HepG2 (cell line): Measurements from ENCODE around the gene ZNRD2. TPM values are rescaled to one million over a fixed set of nuclear protein-coding genes. Genes with fewer than 3 reads are reported as not detected.

Experiments used
- AHDC1 ChIP-seq: sonication (generic); formaldehyde crosslinking; IDR thresholded peaks from 2 replicates; pipeline ENCODE4 v1.5.1; 2020; ENCODE audit warnings: mild to moderate bottlenecking, missing genetic modification reagents, borderline replicate concordance
- CEBPG ChIP-seq: IDR thresholded peaks from 2 replicates; pipeline ENCODE4 v1.6.1; 2016
- CSRNP2 ChIP-seq: sonication (generic); formaldehyde crosslinking; conservative IDR thresholded peaks from 2 replicates; pipeline ENCODE4 v1.8.0; 2022; ENCODE audit warnings: low read depth, missing genetic modification reagents
- ELF3 ChIP-seq: IDR thresholded peaks from 2 replicates; pipeline ENCODE4 v1.6.1; 2016; ENCODE audit warnings: missing genetic modification reagents, missing compliant biosample characterization
- GATAD2A ChIP-seq: IDR thresholded peaks from 2 replicates; pipeline ENCODE4 v1.6.1; 2016
- HDAC1 ChIP-seq: sonication (generic); formaldehyde crosslinking; IDR thresholded peaks from 2 replicates; pipeline ENCODE4 v1.5.1; 2020; ENCODE audit warnings: mild to moderate bottlenecking, missing genetic modification reagents
- HNF4A ChIP-seq: sonication (generic); formaldehyde crosslinking; IDR thresholded peaks from 2 replicates; pipeline ENCODE4 v1.4.0; 2020; ENCODE audit warnings: missing genetic modification reagents
- HOMEZ ChIP-seq: IDR thresholded peaks from 2 replicates; pipeline ENCODE4 v1.6.1; 2016; ENCODE audit warnings: low read depth
- KDM5B ChIP-seq: sonication (generic); formaldehyde crosslinking; IDR thresholded peaks from 2 replicates; pipeline ENCODE4 v1.4.0; 2020; ENCODE audit warnings: missing genetic modification reagents, mild to moderate bottlenecking, borderline replicate concordance
- RXRA ChIP-seq: sonication (generic); formaldehyde crosslinking; IDR thresholded peaks from 2 replicates; pipeline ENCODE4 v1.5.1; 2020; ENCODE audit warnings: missing genetic modification reagents
- ZBTB44 ChIP-seq: sonication (generic); formaldehyde crosslinking; IDR thresholded peaks from 2 replicates; pipeline ENCODE4 v1.4.0; 2020; ENCODE audit warnings: missing genetic modification reagents
- ZBTB7B ChIP-seq: sonication (generic); formaldehyde crosslinking; IDR thresholded peaks from 2 replicates; pipeline ENCODE4 v1.4.0; 2020; ENCODE audit warnings: missing genetic modification reagents
- ZFAT ChIP-seq: sonication (generic); formaldehyde crosslinking; conservative IDR thresholded peaks from 2 replicates; pipeline ENCODE4 v1.8.1; 2023; ENCODE audit warnings: missing genetic modification reagents, inconsistent platforms
- ZFYVE20 ChIP-seq: sonication (generic); formaldehyde crosslinking; IDR thresholded peaks from 2 replicates; pipeline ENCODE4 v1.8.0; 2023; ENCODE audit warnings: low read depth, mild to moderate bottlenecking, moderate library complexity, missing genetic modification reagents, borderline replicate concordance
- ZNF331 ChIP-seq: sonication (generic); formaldehyde crosslinking; IDR thresholded peaks from 2 replicates; pipeline ENCODE4 v1.4.0; 2020; ENCODE audit warnings: missing genetic modification reagents
- ZNF543 ChIP-seq: sonication (generic); formaldehyde crosslinking; IDR thresholded peaks from 2 replicates; pipeline ENCODE4 v1.4.0; 2020; ENCODE audit warnings: mild to moderate bottlenecking, missing genetic modification reagents
- ZNF652 ChIP-seq: IDR thresholded peaks from 2 replicates; pipeline ENCODE4 v1.6.1; 2016; ENCODE audit warnings: low read depth, borderline replicate concordance
- ZNF766 ChIP-seq: sonication (generic); formaldehyde crosslinking; IDR thresholded peaks from 2 replicates; pipeline ENCODE4 v1.5.0; 2020; ENCODE audit warnings: missing genetic modification reagents, borderline replicate concordance
- ZNF782 ChIP-seq: sonication (generic); formaldehyde crosslinking; IDR thresholded peaks from 2 replicates; pipeline ENCODE4 v1.4.0; 2020; ENCODE audit warnings: missing genetic modification reagents, mild to moderate bottlenecking, borderline replicate concordance
- ZNF788 ChIP-seq: sonication (generic); formaldehyde crosslinking; IDR thresholded peaks from 2 replicates; pipeline ENCODE4 v1.5.0; 2020; ENCODE audit warnings: mild to moderate bottlenecking, missing genetic modification reagents, borderline replicate concordance
- ZSCAN9 ChIP-seq: IDR thresholded peaks from 2 replicates; pipeline ENCODE4 v1.6.1; 2016; ENCODE audit warnings: borderline replicate concordance
- polyA plus RNA-seq, 8 experiments: library from polyadenylated mRNA; depleted of rRNA in 3 of 8; stranded (reverse) in 7 of 8; unstranded in 1 of 8; fragments of >200 nt; fragmentation: Illumina TruSeq in 4 of 8; extraction: Trizol in 4 of 8; gene quantifications; 2 replicates each; pipeline versions ENCODE4 v1.2.1 to v1.2.3, GENCODE V29; 2011 to 2016; ENCODE audit warnings: low read depth in 4 of 8, missing spikeins in 1 of 8, mixed read lengths in 1 of 8; ENCODE audit not compliant: insufficient read depth in 1 of 8
- total RNA-seq, 5 experiments: library from RNA; depleted of rRNA; stranded (reverse); fragments of >200 nt; fragmentation: Illumina TruSeq; extraction: Trizol; gene quantifications; 2 replicates each; pipeline ENCODE4 v1.2.3, GENCODE V29; 2016; ENCODE audit warnings: low read depth in 1 of 5

ZNRD2 gene
- total and polyA plus RNA-seq, 2 of the 13 experiments (the other 11 are each of a cell fraction or from before 2014, with no cell fraction given) = 29.2 to 34.0 TPM

GRCh38 chr11:65555693-65556231 lies 14.5 kb upstream of the ZNRD2 start (continued):
- TF ChIP-seq ZBTB44 (CRISPR knock-in tag) (no peak), ELF3 (CRISPR knock-in tag) (peak; percentile 37; the same call in 1 of the 2 replicates), KDM5B (CRISPR knock-in tag) (no peak), HDAC1 (CRISPR knock-in tag) (no peak), ZNF766 (CRISPR knock-in tag) (no peak), ZSCAN9 (CRISPR knock-in tag) (0 out of 2 replicates have a peak, but pooled peaks have one; percentile 27), AHDC1 (no peak), ZBTB7B (CRISPR knock-in tag) (peak; percentile 59; the same call in 1 of the 2 replicates), ZFAT (CRISPR knock-in tag) (no peak), ZNF782 (CRISPR knock-in tag) (no peak), CEBPG (CRISPR knock-in tag) (0 out of 2 replicates have a peak, but pooled peaks have one; percentile 20), HNF4A (CRISPR knock-in tag) (peak; percentile 31; the same call in 1 of the 2 replicates), GATAD2A (CRISPR knock-in tag) (peak; percentile 46; the same call in 1 of the 2 replicates), ZNF331 (CRISPR knock-in tag) (peak; percentile 34; the same call in 1 of the 2 replicates), RXRA (CRISPR knock-in tag) (peak; percentile 88), ZNF788 (CRISPR knock-in tag) (peak; percentile 60; the same call in 1 of the 2 replicates), HOMEZ (CRISPR knock-in tag) (peak; percentile 15; the same call in 1 of the 2 replicates), ZNF543 (CRISPR knock-in tag) (0 out of 2 replicates have a peak, but pooled peaks have one; percentile 37), ZFYVE20 (no peak), ZNF652 (CRISPR knock-in tag) (no peak), CSRNP2 (CRISPR knock-in tag) (no peak)
